Stimulated activated CD8-positive, alpha-beta memory T cell treated with anti-CD3 and anti-CD28 coated beads, Interleukin-12 subunit alpha, Interleukin-12 subunit beta, amount 100 ng/mL, for 24 hours (primary cell): Measurements from ENCODE around the gene PRKAR2A.

Experiments
- DNase-seq: peaks from one replicate; pipeline ENCODE4 v3.0.0-alpha.2; 2020; ENCODE audit errors: extremely low read depth

Gene PRKAR2A

DNA sequence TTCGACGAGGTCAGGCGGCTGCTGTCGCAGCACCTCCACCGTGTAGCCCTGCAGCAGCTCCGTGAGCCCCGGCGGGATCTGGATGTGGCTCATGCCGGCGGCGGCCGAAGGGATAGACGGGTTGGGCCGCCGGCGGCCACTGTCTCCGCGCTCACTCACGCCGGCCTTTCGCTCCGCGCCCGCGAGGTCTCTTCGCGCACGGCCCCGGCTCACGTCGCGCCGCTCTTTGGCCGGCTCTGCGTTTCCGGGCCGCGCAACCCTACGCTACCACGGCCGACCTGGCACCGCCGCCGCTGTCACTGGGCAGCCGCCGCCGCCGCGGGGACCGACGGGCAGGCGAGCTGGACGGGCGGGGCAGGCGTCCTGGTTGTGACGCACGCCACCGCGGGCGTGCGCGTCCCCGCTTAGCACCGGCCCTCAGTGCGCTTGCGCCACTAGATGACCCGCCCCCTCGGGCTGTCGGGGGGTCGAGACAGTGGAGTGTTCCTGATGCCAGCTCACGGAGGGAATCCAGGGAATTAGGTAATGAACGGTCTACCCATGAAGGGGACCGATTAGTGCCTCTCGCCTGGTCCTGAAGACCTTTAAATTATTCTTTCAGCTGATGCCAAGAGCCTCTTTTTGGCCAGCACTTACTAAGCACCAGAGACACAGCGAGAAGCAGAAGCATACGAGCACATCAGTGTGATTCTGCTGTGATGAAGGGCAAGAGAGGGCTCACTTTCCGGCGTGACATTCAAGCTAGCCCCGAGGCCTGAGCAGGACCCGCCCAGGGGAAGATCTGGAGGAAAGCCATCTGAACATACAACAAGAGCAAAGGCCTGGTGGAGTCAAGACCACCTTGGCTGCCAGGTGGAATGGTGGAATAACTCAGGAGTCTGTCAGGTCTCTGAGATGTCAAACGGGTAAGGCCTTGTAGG, at the start of gene PRKAR2A:
Gene PRKAR2A, minus strand, starts transcription at position 371 of the 920 bp plus-strand sequence. Its CDS starts 278 bp downstream, at position 93.
- peak; percentile 62 for DNase-seq

DNA sequence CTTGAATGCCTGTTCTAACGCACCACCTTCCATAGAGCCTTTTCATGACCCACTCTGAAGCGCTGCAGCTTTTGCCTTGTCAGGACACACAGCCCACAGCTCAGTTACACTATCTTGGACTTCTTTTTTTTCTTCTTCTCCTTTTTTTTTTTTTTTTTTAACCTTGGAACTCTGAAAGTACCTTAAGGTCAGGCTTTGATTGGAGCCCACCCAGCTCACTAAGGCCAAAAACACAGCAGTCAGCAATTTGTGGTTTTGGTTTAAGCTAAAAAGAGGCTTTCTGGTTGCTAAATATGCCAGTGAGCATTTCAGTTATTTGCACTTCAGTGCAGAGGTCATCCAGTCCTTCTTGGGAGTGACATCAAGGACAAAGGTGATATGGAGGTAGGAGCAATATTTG, 49.3 kb upstream of the PRKAR2A start:
- no peak for DNase-seq

DNA sequence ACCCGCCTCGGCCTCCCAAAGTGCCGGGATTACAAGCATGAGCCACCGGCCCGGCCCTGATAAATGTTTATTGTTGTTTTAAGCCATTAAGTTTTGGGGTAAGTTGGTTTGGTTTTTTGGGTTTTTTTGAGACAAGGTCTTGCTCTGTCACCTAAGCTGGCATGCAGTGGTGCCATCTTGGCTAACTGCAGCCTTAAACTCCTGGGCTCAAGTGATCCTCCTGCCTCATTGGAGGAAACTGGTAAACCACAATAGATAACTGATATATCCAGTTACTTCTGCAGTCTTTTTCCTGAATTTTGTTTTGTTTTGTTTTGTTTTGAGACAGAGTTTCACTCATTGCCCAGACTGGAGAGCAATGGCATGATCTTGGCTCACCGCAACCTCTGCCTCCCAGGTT, 46.8 kb upstream of the PRKAR2A start:
- DNase-seq, result no peak

DNA sequence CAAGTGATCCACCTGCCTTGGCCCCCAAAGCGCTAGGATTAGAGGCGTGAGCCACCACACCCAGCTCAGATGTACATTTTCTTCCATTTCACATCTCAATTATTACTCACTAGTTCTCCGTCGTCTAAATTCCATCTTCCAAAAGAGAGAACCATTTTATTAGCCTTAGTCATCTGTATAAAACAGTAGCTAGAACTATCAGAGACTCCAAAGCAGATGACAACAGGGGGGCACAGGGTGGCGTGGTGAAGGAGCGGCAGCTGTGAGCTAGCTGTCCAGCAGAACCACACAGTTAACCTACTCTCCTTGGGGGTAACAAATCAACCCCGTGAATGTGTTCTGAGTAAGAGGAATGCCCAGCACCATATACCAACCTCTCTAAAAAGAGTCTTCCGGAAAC, 43.9 kb upstream of the PRKAR2A start:
- no peak for DNase-seq

DNA sequence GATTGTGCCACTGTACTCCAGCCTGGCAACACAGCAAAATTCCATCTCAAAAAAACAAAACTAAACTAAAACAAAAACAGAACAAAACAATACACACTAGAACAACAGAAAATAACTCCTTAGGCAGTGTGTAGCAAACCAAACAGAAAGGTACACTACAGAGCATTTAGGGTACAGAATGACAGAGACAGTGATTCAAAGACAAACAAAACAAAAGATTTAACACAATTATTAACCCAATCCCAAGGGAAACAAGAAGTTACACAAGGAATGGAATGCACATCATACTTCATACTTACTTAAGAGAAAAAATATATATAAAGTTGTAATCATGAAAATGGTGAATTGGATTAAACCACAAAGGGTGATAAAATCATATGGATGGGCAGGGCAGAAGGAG, 38.1 kb upstream of the PRKAR2A start:
- DNase-seq, result no peak

DNA sequence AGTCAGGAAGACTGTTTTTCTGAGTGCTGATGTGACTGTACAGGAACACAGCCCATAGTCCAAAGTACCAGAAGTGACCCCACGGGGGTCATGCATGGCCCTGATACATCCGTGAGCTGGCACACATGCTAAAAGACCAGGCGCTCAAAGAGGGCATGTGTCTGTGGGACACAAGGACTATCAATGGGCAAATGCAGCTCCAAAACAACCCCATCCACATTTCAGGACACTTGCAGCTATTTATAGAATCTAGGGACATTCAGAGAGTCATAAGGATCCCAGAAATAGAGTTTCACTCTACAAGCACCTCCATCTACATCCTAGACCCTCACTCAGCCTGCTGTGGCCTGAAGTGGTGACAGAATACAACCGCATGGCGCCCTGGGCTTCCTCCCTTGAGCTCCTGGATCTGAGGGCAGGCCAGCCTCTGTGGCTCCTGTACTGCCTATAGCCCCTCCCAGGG, 34.0 kb upstream of the PRKAR2A start:
- DNase-seq, result no peak

DNA sequence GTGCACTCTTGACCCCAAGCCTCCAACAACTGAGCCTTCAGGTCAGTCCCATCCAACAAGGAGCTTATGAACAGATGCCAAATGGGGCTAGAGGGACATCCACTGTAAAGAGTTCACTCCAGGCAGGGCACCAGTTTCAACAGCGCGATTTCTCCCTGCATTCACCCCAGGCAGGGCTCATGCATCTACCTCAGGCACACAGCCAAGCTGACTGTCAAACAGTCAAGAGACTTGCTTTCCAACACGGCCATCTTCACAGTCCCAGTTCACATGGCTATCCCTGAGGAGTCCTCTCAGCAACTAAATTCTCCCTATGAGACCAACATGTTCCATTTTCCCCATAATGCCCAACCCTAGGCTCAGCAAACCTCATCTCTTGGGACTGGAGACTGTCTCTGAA, 33.3 kb upstream of the PRKAR2A start:
- no peak for DNase-seq

DNA sequence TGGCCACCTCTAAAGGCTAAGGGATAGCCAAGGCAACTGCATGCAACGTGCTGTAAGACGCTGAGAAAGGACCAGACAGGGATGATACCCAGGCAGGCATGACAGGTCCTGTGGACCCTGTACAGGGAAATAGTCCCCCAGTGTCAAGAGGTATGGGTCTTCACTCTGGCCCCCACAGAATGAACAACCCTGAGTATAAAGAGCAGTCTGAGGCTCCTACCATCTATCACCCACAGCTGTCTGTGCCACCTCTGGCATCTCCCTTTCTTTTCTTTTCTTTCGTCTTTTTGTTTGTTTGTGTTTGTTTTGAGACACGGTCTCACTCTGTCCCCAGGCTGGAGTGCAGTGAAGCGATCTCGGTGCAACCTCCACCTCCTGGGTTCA, 32.3 kb upstream of the PRKAR2A start:
- no peak for DNase-seq

DNA sequence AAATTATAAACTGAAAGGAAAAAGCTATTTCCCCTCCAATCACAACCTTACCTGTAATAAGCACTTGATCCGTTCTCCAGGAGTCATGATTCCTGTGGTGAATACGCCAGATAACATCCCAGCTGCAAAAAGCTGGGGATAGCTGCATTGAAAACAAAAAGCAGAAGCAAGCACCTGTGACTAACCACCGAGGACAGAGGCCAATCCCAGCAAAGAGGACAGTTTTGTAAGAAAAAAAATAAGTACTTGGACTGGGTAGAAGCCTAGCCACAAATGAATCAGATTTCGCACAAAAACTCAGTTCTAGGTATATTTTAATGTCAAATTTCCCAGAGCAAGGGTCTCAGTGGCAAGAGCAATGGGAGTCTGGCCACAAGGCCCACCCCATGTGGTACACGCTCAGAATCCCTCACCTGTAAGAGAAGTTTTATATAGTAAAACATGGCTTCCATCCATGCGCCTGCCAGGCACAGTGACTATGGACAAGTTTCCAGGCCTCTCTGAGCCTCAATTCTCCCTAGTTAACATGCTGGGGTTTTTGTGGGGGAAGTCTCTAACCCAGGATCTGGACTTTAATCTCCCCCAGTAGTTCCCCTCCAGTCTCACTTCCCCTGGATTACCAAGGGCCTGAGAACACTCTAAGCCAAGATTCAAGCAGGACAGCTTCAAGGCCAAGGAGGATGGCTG, 31.8 kb upstream of the PRKAR2A start:
- no peak for DNase-seq

DNA sequence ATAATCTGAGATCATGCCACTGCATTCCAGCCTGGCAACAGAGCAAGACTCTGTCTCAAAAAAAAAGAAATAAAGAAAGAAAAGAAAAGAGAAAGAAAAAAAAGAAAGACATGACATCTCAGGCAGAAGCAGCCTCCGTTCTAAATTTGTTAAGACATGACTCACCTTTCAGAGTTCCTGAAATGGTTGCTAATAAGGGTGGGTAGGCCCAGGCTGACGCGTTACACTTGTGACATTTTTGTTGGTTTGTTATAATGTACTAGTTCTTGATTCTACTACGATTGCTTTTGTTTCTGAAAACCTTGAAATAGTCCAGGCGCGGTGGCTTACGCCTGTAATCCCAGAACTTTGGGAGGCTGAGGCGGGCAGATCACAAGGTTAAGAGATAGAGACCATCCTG, 30.0 kb upstream of the PRKAR2A start:
- DNase-seq, result no peak

DNA sequence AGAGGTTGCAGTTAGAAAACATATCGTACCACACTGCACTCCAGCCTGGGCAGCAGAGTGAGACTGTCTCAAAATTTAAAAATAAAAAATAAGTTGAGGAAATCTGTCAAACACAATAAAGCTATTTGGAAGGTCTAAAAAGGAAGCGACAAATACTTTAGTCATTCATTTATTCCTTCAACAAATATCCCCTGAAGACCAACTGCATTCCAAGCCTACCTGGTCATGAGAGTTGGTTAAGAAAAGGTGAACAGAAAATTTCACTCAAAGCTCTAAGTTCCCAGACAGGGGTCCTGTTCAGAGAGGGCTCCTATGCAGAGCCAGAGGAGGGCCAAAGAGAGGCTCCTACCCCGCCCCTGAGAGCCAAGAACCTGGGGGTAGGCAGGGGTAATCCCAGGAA, 15.4 kb upstream of the PRKAR2A start:
- no peak for DNase-seq

DNA sequence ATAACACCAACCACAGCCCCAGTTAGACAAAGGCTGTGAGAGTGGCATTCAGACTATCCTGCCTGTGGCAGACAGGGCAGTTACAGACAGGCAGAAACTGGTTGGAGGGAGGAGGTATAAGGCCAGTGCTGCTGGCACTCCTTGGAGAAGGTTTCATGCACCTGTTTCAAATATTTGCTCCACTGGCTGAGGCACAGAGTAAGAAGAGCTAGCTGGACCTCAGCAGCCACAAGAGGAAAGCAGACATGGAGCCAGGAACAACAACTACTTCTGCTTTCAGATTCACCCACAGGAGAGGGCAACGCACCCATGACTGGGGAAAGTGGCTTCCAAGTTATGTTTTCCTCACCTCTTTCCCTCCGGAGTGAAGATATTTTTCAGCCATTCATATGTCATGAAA, 11.5 kb upstream of the PRKAR2A start:
- no peak for DNase-seq

DNA sequence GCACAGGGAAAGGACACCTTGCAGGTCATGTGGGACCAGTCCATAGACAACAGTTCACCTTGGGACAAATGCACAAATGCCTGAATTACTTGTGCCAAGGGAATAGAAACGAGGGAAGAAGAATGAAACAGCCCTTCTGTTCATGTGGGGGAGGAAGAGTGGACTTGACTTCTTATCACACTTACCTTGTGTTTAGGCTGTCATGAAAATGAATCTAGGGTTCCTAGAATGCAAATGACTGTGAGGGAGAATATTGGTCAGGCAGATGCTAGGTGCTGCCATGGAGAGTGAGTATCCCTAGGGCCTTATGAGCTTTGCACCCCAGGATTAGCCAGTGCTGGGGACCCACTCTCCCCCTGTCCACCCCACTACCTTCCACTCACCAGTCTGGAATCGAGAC, 11.0 kb upstream of the PRKAR2A start:
- DNase-seq, result no peak

DNA sequence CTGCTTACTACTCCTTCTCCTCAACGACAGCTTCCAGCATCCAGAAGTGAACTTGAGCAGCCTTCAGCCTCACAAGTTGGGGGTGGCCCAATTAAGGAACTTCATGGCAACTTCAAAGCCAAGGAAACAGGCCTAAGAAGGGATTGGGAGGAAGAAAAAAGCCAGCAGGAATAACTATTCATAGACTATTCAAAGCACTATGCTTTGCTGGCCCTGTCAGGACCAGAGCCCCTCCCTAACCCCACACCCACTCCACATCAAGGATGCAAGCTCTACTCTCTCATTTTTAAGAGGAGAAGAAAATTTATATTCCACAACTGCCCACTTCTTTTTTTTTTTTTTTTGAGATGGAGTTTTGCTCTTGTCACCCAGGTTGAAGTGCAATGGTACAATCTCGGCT, 10.0 kb upstream of the PRKAR2A start:
- DNase-seq, result no peak

DNA sequence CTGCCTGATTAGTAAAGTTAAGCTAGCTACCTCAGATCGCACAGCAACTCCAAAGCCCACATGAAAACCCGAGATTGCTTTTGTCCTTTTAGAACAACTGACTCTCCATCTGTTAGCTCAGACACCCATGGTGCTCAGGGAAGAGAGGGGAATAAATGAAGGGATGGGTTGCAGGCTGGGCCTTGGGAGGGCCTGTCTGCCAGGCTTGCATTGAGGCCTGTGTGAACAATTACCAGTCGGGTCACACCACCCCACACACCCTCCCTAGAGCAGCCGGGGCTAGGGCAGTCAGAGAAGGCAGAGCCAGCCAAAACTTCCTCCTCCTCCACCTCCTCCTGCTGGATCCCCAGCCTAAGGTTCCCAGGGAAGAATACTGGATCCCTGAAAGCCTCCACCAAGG, 8.8 kb upstream of the PRKAR2A start:
- DNase-seq, result no peak

DNA sequence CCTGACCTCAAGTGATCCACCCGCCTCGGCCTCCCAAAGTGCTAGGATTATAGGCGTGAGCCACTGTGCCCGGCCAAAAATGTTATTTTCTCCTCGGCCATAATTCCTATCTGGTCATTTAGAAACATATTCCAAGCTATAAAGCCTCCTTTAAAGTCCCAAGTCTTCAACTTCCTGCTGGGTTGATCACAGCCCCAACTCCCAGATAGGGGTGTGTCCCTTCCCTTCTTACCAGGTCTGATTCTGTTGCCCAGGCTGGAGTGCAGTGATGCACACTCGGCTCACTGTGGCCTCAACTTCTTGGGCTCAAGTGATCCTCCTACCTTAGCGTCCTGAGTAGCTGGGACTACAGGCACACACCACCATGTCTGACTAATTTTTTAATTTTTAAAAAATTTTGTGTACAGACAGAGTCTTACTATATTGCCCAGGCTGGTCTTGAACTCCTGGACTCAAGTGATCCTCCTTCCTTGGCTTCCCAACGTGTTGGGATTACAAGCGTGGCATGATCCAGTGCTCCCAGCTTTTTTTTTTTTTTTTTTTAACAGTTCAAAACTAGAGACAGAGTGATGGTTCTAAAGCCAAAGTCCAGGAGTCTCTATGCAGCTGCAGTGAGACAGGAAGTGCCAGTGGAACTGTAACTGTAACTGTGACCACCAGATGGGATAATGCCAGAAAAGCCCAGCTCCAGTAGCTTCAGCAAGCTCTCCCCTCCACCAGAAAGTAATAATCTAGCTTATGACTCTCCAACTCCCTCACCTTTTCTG, 8.2 kb upstream of the PRKAR2A start:
- no peak for DNase-seq

DNA sequence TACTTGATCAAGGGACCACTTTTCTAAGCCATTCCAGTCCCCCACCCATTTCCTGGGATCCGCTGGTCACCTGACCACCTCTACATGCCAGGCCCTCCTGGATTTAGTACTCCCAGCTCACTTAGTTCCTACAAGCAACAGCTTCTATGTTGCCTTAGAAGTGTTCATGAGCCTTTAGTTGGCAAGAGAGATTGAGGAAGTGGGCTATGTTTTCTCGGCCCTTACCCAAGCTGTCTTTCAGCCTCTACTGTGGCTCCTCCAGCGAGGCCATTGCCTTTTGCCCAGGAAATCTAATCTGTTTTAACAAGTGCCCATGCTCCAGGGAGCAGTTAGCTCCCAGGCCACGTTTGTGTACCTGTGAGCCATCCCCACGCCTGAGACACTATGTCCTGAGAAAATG, 4.5 kb upstream of the PRKAR2A start:
- DNase-seq, result no peak

DNA sequence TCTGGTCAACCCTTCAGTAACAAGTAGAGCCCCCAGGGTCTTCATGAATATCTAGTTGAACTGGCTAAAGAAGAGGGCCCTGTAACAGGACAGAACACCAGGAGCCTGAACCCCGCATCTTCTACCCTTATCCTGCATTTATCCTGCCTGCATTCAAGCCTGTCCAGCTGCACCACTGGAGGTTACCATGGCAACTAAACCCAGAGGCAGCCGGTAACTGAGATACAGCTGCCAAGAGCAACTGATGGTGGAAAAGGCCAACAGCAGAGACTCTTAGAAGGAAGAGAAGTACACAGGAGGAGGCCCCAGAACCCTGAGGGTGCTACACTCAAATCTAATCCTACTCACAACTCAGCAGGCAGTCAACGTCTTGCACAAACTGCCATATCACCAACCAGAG, 3.7 kb upstream of the PRKAR2A start:
- DNase-seq, result no peak

DNA sequence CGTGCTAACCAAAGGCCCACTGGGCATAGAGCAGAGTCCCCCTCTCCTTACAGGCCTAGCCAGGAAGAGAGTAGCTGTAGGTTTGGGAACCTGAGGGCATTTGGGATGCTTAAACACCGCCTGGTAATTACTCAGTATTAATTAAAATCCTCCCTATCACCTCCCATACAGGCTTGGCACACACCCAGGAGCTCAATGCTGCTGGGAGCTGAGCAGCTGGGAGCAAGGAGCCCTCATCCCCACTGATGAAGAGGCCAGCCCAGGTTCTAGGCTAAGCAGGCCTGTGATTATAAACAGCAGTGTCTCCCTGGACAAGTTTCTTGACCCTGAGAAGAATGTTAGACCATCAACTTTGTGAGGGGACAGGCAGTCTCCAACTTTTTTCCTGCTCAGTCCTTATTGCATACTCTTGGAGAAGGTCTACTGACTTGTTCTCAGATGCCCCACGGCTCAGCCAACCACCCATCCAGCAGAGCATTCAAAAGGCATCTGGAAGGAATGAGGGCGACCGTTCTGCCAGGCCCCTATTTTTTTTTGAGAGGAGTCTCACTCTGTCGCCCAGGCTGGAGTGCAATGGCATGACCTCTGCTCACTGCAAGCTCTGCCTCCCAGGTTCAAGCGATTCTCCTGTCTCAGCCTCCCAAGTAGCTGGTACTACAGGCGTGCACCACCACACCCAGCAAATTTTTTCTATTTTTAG, 1.3 kb upstream of the PRKAR2A start:
- DNase-seq, result no peak

DNA sequence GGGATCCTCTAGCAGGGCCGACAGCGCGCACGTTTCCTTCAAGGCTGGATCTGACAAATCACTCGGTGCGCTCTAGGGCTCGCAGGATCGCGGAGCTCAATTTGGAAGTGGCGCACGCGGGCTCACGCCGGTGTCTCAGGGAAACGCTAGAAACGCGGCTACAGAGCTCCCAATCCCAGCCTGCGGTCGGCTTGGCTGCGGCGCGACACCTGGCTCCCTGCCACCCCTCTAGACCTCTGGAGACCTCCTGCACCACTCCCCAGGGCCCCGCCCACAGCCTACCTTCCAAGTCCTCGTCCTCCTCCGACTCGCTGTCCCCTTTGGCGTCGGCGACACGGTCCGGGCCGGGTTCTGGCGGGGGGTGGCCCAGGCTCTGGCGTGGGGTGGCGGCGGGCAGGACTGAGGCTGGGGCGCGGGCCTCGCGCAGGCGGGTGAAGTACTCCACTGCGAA, 596 bp downstream of the PRKAR2A start:
- DNase-seq, result peak; percentile 5

DNA sequence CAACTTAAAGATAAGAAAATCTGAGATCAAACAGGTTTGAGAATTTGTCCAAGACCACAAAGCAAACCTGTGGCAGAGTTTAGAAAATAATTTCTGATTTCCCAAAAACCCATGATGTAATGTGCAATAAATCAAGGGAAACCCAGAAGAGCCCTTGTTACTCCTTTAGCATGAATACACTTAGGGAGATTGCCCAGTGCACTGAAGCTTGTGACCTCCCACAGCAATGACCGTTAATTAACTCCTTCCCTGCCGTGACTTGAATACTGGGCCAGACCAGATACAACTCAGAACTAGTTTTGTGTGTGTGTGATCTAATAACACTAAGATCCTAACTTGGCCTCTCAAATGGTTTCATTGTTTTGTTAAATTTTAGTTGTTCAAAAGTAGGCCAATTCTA, 2.5 kb downstream of the PRKAR2A start:
- no peak for DNase-seq

DNA sequence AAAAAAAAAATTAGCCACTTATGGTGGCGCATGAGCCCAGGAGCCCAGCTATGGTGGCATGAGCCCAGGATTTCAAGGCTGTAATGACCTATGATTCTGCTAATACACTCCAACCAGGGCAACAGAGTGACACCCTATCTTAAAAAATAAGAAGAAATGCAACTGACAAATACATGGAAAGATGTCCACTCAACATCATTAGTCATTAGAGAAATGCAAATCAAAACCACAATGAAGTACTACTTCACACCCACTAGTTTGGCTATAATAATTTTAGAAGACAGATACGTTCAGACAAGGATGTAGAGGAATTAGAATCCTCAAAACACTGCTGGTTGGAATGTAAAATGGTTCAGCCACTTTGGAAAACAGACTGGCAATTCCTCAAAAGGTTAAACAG, 10.5 kb downstream of the PRKAR2A start:
- DNase-seq, result no peak
